ENCODE measurements around the gene EARS2.

EARS2 gene

GRCh38 chr16:23572394-23572793 is 15.2 kb upstream of the EARS2 start:
- in situ Hi-C loops (cut with HindIII; ENCODE audit: low pct_ligation_motif_present, low sequenced_read_pairs), result no loop called here
- Histone ChIP-seq H3K36me3 (replicated peaks) (peaks cover 60% of the 10 kb centered on the region), H3K27ac (no peak overlapping the region), H3K27me3 (replicated peaks) (no peaks in the 10 kb centered on the region), H3K4me3 (ENCODE audit: low read depth, low read length) (no peak overlapping the region)
- TF ChIP-seq, protein P1, sequence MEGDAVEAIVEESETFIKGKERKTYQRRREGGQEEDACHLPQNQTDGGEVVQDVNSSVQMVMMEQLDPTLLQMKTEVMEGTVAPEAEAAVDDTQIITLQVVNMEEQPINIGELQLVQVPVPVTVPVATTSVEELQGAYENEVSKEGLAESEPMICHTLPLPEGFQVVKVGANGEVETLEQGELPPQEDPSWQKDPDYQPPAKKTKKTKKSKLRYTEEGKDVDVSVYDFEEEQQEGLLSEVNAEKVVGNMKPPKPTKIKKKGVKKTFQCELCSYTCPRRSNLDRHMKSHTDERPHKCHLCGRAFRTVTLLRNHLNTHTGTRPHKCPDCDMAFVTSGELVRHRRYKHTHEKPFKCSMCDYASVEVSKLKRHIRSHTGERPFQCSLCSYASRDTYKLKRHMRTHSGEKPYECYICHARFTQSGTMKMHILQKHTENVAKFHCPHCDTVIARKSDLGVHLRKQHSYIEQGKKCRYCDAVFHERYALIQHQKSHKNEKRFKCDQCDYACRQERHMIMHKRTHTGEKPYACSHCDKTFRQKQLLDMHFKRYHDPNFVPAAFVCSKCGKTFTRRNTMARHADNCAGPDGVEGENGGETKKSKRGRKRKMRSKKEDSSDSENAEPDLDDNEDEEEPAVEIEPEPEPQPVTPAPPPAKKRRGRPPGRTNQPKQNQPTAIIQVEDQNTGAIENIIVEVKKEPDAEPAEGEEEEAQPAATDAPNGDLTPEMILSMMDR (IDR thresholded peaks at IDR 0.05; ENCODE audit: low read depth, low read length, missing control alignments), result no peak
- DNase-seq, result no peak

DNA sequence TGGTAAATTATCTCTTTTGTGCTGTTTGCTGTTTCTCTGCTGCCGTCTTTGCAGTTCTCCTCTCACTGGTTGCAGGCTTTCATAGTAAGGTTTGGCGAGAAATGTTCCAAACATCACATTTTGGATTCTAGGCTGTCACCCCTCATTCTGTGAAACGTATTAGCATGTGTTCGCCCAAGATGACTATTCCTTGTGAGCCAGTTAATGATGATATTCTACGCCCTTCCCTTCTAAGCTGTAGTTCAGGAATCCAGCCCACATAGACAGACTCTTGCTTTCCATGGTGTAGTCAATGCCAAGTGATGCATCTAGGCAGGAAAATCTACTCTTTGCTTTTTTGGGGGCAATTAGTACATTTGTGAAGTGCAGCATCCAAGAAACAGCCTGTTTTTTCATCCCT is 14.7 kb upstream of the EARS2 start:
- in situ Hi-C loops (cut with HindIII; ENCODE audit: low pct_ligation_motif_present, low sequenced_read_pairs), result no loop called here
- TF ChIP-seq, protein P1 (IDR thresholded peaks at IDR 0.05; ENCODE audit: low read depth, low read length, missing control alignments), result no peak
- no peak overlapping the region for H3K4me3 ChIP-seq (ENCODE audit: low read depth, low read length)
- H3K36me3 ChIP-seq (replicated peaks), result peaks cover 63% of the 10 kb centered on the region
- no peak for DNase-seq
- H3K27ac ChIP-seq, result no peak overlapping the region
- no peaks in the 10 kb centered on the region for H3K27me3 ChIP-seq (replicated peaks)

- peaks cover 70% of the 10 kb centered on the region for H3K36me3 ChIP-seq (replicated peaks)
- TF ChIP-seq, protein P1 (IDR thresholded peaks at IDR 0.05; ENCODE audit: low read depth, low read length, missing control alignments), result no peak
- in situ Hi-C loops (cut with HindIII; ENCODE audit: low pct_ligation_motif_present, low sequenced_read_pairs), result no loop called here
- no peak for DNase-seq
- H3K27ac ChIP-seq, result no peak overlapping the region
- no peaks in the 10 kb centered on the region for H3K27me3 ChIP-seq (replicated peaks)
- H3K4me3 ChIP-seq (ENCODE audit: low read depth, low read length), result no peak overlapping the region
These were observed 14.0 kb upstream of the EARS2 start for GRCh38 chr16:23570992-23571632.

GRCh38 chr16:23567602-23568001 is 10.5 kb upstream of the EARS2 start:
- in situ Hi-C loops (cut with HindIII; ENCODE audit: low pct_ligation_motif_present, low sequenced_read_pairs), result no loop called here
- DNase-seq, result no peak
- Histone ChIP-seq H3K27ac (no peak overlapping the region), H3K36me3 (replicated peaks) (peaks cover 79% of the 10 kb centered on the region), H3K27me3 (replicated peaks) (no peaks in the 10 kb centered on the region), H3K4me3 (ENCODE audit: low read depth, low read length) (no peak overlapping the region)
- TF ChIP-seq, protein P1 (IDR thresholded peaks at IDR 0.05; ENCODE audit: low read depth, low read length, missing control alignments), result no peak

- no peaks in the 10 kb centered on the region for H3K27me3 ChIP-seq (replicated peaks)
- no peak for DNase-seq
- H3K4me3 ChIP-seq (ENCODE audit: low read depth, low read length), result no peak overlapping the region
- TF ChIP-seq, protein P1 (IDR thresholded peaks at IDR 0.05; ENCODE audit: low read depth, low read length, missing control alignments), result no peak
- no peak overlapping the region for H3K27ac ChIP-seq
- peaks cover 80% of the 10 kb centered on the region for H3K36me3 ChIP-seq (replicated peaks)
- in situ Hi-C loops (cut with HindIII; ENCODE audit: low pct_ligation_motif_present, low sequenced_read_pairs), result no loop called here
These were observed 9.6 kb upstream of the EARS2 start for GRCh38 chr16:23566724-23567123.
